Measurements from ENCODE around the gene IRX2.

The IRX2 gene

DNA sequence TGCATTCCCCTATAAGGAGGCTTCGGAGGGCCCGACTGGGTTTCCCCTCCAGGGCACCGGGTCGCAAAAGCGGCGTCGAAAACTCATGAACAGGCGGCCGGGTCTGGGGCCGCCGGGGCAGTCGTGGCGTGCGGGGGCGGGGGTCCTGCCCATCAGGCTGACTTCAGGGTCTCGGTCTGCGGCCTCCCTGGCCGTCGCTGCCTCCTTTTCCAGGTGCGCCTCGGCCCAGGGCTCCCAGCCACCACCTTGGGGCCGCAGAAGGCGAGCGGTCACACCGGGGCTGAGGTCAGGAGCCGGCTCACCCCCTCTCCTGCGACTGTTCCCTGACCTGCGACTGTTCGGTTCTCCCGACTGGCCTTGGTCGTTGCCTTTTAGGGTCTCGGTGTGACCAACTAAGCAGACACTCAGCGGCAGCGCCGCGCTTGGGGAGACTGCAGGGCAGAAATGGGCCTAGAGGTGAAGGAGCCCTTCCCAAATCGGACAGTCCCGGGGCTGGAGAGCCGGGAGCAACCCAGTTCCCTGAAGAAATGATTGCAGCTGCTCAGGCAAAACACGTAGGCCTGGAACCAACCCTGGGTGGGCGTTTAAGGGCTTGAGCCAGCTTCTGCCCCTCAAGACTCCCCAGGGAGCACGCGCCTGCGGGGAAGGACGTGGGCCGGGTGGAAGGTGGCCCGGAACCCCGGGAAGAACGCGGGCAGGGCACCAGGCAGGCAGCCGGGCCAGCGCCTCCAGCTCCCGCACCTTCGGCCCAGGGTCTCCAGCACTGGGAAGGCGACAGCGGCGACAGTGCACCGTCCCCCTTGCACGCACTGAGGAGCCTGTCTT, 11.2 kb downstream of the IRX2 start:
- DNase-seq, result no peak

DNA sequence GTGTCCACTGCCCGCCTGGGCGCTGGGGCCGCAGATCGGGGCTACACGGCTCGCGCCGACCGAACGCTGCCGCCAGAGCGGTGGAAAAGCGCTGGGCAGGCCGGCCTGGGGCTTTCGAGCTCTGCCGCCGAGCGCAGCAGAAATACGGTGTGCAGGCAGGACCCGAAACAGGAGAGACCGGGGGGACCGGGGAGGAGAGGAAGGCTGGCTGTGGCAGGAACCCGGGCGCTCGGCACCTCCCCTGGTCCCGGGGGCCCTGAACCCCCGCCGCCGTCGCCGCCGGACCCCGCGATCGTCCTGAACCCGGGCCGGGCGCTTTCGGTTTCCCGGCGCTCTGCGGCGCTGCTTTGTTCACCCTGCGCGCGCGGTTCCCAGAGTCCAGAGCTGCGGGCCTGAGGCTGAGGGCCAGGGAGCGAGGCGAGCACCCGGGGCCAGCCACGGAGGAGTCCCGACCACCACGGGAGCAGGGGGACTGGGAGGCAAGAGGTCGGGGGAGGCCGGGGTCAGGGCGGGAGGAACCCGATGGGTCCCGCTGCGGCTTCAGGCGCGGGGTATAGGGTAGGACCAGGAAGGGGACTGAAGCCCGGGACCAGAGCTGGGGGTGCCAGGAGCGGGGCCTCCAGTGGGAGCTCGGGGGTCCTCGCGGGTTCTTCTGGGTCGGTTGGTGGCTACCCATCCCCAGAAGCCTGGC, 12.0 kb downstream of the IRX2 start:
- no peak for DNase-seq

DNA sequence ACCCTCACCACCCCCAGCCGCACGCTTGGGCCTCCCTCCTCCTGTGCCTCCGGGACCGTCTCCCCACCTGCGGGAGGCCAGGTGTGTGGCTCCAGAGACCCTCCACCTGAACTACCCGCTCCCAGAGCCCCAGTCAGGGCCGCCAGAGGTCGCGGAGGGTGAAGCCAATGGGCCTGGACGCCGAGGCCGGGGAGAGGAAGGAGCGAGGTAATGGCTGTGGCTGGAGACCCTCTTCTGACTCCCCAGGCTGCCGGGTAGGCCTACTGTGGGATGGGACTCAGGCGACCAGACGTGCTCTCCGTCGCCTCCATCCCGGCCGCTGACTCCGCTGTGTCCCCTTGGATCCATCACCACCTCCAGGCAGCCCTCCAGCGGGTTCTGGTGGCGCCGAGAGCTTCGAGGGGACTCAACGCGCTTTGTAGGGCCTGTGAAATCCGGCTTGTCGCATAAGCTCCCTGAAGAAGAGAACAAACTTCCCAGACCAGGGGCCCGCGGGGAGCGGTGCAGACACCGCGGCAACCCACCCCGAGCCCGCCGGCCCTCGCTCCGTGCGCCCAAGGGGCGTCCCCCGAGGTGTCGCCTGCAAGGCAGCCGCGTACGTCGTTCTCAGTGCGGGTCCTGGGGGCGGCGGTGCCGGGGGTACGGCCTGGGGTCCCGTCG, 12.6 kb downstream of the IRX2 start:
- no peak for DNase-seq

DNA sequence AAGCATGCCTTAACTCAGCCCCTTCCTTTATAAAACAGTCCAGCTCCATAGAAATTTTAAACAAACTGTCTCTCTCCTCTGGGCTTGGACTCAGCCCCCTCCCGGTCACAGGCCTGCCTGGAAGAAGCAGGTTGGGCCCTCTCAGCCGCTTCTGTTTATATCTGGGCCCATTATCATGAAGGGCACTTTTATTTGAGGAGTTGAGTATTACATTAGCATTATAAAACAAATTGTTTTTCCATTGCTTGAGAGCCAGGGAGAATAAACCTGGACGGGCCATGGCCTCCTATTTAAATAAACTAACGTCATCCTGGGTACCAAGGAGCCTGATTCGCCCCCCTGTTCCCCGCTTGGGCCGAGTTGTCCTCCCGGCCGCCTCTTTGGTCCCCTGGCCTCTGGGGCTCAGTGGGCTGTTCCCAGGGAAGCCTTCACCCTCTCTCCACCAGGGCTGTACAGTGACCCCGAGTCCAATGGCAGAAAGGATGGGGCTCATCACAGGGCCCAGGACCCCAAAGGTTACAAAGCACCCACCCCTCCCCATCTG, 13.2 kb downstream of the IRX2 start:
- DNase-seq, result no peak

DNA sequence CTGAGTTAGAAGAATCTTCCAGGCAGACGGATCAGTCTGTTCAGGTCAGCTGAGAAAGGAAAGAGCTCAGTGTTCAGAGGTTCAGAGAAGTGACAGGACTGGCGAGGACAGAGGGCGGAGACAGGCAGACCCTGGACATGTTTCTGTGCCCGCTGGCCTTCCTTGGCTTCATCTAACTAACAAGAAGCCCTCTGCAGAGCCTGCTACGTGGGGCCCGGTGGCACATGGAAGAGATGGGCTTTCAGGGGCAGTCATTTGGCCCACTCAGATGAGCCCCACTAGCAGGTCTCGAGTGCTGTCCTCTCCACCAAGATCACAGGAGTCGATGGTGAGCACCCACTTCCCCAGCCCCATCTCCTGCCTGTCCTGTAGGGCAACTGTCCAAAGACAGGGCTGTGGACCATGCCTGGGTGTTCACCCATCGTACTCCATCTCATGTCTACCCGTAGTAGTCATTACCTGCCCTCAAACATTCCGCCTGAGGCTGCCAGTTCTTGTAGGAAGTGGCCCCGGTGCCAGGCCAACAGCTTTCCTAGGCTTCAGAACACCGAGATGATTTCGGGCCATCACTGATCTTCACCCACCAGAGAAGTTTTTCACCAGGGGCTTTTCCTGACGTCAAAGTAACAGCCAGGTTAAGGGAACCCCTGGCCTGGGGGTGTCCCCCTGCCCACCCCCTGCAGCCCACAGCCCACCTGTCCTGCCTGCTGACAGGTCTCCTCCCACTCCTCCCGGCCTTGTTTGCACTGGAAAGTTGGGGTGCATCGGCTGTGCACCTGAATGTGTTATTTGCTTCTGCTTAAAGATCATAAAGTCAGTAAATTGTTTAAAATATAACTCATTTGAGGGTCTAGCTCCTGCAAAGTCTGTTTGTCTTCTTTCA, 14.0 kb downstream of the IRX2 start:
- DNase-seq, result no peak

DNA sequence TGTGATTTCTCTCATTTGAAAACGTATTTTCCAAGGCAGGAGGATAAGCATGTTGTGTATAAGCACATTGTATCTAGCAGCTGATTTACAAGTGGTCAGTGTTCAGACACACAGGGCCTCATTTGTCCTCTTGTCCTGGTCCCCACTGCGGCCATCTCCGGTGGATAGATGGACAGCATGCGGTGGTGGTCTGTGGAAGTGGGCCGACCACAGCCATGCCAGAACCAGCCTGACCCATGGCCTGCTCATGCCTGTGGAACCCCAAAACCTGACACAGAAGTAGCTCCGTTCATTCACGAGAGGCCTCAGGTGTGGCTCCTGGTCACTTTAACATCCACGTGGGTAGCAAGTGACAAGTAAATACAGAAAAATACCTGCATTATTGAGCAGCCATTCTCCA, 14.6 kb downstream of the IRX2 start:
- DNase-seq, result no peak

DNA sequence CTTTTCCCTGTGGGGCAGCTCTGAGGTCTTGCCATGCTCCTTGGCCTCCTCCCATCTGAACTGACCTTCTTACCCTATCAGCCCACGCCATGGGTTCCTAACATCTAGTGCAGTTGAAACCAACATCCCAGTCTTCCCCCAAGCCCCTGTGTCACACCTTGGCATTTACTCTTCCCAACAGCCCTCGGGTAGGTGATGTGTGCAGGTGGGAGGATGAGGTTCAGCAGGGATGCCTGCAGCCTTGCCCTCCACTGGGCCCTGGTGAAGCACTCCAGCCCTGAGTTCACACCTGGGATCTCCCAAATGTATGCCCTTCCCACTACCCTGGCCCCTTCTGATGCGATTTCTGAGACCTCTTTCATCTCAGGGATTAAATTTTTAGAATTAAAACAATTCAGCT, 15.5 kb downstream of the IRX2 start:
- DNase-seq, result no peak

DNA sequence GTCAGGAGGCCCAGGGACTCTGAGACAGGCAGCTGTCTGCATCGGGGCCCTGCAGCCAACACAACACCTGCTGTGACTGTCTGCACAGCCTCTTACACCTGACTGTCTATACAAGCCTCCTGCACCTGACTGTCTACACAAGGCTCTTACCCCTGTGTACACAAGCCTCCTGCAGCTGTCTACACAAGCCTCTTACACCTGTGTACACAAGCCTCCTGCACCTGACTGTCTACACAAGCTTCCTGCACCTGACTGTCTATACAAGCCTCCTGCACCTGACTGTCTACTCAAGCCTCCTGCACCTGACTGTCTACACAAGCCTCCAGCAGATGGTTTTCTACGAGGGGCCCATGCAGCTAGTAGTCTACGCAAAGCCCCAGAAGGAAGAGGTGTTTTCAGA, 18.6 kb downstream of the IRX2 start:
- DNase-seq, result no peak

DNA sequence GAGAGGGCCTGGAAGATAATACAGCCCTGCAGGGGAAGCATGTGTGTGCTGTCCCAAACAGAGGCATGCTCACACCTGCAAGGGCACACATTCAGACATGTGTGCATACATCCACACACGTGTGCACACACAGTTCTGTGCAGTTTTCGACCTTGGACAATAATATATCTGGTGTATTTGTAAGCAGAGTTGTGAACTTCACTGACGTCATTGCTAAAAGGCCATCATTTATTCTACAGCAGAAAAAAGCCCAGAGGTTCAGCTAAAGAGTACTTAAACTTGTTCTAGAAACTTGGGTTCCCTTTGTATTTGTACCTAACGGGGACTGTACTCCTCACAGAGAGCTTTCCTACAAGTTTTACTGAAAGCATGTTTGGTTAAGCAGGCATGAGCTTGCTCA, 19.5 kb downstream of the IRX2 start:
- no peak for DNase-seq

DNA sequence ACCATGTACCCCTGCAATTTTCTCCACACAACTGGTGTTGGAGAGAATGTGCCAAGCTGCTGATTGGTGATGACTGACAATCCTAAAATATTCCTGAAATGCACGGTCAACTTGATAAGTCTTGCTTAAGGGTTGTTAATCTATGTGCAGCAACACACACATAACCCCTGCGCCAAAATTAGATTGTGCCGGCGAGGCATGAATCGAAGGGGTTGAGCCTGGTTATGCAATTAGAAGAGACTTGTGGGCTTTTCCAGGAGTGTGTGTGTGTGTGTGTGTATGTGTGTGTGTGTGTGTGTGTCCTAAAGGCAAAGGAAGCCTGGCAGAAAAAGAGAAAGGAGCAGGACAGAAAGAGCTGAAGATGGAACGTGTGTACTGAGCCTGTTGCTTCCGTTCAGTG, 22.3 kb downstream of the IRX2 start:
- no peak for DNase-seq

DNA sequence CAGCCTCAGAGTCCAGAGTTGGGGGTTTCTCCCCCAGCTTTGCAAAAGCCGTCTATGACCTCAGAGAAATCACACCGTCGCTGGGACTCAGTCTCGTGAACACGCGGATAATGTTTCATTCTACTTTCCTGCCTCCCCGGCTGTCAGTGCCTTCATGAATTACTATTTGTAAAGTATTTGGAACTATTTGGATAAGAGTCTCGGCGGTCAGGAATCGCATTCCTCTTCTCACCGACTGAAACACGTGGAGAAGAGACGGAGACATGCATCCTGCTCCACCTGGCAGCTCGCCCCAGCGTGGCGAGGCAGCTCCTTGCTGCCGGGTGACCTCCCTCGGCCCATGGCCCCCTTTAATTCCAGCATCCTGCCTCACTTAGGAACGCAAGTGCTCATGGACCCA, 23.9 kb downstream of the IRX2 start:
- DNase-seq, result no peak

DNA sequence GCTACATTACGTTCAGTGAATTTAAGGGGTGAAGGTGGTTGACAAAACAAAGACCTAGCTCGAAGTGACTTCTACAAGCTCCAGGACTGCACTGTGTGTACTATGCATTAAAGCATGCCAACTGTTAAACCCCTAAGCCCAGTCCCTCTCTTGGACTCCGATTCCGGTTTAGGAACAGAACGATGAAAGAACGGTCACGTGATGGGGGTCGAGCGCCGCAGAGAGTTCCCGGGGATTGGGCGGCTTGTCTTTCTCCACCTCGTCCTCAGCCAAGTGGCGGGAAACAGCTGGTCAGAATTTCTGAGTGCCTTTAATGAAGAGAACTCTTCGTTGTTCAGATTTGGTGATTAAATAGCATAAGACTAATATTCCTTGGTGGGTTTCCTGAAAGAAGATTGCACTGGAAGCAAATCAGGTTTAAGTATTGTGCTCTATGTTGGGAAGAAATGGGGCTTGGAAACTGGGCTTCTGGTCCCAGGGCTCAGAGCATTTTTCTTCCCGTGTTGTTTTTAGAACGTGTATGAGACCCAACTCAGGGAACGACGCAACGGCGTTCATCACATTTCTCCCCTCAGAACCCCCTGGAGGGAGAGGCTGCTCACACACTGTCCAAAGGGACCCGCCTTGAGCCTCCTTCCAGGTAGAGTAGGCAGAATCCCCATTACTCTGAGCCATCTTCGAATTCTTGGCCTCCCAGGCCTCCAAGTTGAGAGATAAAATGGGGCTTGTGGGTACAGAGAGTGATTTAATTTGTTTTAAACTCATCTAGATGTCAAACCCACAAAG, 25.3 kb downstream of the IRX2 start:
- no peak for DNase-seq

DNA sequence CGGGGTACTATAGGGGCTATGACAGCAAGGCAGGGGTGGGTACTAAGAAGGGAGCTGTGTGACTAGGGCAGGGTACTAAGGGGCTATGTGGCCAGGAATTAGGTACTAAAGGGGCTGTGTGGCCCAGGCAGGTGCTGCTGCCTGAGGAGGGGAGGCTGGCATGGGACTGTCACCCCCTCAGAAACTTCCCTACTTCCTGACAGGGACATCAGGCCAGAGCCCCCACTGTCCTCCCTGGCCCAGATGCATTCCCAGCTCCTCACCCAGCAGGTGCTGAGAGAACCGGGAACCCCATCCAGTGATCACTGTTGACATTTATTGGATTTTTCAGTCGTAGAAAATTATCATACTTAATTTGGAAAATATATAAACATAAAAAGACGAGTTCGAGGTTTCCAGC, 26.6 kb downstream of the IRX2 start:
- DNase-seq, result no peak

DNA sequence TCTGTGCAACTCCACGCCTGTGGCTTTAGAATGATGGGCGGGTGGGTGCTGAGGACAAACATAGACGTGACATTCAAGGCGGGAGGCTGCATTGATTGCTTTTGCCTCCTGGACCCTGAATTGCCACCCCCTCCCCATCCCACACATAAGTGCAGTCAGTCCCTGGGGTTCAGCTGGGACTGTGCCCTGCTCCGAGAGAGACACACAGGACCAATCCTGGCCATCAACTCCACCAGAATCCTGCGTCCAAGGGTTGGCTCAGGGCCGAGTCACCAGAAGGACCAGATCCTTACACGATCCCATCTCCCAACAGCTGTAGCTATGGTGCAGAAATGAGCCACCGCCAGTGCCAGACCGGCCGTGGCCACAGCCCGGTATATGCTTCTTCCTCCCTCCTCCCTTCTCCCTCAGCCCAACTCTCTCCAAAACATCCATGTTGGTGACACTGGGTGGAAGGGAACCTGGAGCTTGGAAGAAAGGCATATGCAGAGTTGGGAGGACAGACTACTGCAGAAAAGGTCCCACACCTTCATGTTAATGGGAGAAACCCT, 27.4 kb downstream of the IRX2 start:
- DNase-seq, result no peak

DNA sequence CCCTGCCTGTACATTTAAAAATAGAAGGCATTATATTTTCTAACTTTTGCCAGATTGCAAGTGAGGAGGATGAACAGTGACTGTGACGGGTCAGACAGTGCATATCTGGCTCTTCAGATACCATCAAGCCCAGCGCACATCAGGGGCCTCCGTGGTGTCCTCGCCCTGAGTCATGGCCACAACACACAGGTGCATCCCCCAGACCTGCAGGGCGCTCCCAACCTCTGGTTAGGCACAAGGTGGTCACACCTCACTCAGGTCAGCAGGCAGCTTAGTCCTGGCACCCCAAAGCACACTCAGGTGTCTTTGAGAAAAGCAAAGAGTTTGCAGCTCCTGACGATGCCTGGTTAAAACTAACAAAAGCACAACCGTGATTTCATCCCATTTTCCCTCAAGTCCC, 28.6 kb downstream of the IRX2 start:
- no peak for DNase-seq

DNA sequence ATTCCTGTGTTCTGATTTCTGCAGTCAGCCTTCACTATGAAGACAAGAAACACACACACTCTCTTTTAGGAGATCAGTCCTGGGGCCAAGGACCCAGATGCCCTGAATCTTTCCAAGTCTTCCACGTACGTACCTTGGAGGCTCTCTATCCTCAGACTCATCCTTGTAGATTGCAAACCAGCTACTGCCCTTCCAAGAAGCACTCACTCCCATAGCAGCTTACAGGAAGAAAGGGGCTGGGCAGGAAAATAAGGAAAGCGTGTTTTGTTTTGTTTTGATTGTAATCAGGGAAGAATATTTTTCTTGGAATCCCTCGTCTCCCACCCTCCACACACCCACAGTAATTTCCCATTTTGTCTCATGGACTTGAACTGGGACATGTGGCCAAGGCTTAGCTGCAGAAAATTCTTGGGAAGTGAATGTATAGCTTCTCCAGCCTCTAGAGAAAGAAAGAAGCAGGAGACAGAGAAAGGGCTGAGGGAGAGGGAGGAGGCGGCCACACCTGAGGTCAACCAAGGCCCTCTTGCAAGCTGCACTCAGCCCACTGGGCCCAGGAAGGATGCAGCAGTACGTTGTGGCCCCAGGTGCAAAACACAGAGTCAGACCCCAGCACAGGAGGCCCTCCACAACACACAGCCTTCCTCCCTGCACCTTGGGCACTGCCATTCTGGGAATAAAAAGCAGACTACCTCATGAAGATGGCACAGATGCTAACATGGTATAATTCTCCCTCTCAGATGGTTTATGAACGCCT, 29.9 kb downstream of the IRX2 start:
- DNase-seq, result no peak

DNA sequence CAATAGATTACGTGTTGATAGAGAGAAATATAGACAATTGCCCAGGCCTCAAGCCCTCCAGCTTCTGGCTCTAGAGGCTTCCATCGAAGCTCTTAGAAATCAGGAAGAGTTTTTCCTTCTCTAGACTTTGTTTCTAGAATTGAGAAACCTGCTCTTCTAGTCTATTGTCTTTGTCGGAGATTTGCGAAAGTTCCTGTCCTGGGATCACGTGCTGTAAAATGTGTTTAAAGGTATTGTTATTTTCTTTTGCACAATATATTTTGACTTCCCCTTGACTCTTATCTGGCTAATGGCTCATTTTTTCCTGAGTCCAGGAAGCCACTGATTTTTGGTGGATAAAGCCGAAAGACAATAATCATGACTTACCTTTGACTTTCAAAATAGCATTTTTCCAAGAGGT, 32.1 kb downstream of the IRX2 start:
- no peak for DNase-seq

DNA sequence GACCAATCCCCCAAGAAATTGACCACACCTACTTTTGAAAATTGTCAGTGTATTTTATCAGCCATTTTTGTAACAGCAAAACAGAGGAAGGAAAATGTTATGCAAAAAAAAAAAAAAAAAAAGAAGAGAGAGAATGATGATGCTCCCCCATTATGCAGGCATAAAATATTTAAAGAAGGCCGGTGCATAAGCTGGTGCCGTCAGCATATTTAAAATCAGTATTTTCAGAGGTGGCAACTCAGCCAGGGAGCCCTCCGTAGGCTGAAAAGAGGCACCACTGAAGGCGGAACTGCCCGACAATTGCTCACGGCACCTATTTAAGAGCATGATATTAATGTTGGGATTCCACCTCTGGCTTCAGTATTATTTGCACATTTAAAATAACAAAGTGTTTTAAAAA, 33.4 kb downstream of the IRX2 start:
- no peak for DNase-seq

DNA sequence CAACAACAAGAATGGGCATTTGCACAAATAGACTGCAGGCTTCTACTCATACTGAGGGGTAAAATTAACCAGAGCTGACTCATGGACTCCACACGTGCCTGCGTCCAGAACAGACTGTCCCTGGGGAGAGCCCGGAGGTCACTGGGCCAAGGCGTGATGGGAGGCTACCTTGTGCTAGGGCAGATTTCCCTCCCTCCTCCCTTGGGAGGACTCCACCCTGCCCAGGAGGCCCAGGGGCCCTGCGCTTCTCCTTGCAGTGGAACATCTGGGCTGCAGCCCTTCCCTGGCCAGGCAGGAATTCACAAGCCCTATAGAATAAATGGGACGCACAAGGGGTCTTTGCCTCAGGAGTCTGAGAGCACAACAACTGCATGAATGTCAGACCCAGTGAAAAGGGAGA, 35.6 kb downstream of the IRX2 start:
- DNase-seq, result no peak

DNA sequence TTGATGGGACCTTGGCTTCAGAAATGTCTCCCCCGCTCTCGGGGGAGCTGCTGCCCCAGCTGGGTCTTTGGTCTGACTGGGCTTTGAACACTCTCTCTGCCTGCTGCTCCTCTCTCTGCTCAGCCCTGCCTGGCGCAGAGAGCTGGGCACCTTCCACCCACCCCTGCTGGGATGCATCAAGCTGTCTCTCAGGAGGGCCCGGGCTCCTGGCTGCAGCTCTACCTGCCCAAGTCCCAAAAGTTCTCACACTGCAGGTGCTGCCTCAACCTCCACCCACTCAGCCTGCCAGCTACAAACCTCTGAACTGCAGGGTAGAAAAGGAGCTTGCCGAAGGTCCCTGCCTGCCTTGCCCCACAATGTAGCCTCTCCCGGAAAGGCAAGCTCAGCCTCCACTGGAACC, 36.7 kb downstream of the IRX2 start:
- no peak for DNase-seq

DNA sequence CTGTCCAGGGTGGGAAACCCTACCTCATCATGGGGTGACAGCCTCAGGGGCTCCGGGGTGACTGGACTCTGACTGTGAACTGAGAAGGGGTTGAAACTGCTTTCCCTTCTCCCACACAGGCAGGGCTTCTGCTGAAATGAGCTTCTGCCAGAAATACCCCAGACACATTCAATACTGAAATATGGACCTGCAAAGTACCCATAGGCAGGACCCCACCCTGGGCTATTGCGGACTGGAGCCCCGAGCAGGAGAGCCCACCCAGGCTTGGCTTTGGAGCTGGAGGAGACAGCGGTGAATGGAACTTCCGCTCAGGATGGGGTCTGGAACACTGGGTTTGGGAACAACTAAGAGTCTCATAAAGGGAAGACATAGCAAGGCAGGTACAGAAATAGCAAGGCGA, 37.5 kb downstream of the IRX2 start:
- no peak for DNase-seq

Measured in stimulated activated naive CD4-positive, alpha-beta T cell (primary cell).